Neural progenitor cell (in vitro differentiated cells): ENCODE measurements around the gene CUEDC2.

ENCODE experiments used
- EZH2 ChIP-seq: fragments of 200-600 bp; sonication (generic); IDR thresholded peaks from 2 replicates; pipeline ENCODE4 v1.6.1; 2017; ENCODE audit warnings: antibody characterized with exemption, mild to moderate bottlenecking, moderate library complexity
- EZH2phosphoT487 ChIP-seq: fragments of 200-600 bp; sonication (generic); IDR thresholded peaks from 2 replicates; pipeline ENCODE4 v1.6.1; 2017; ENCODE audit warnings: antibody characterized with exemption
- TF ChIP-seq, protein P1 (sequence below): fragments of 200-600 bp; sonication (generic); IDR thresholded peaks from 2 replicates; pipeline ENCODE4 v1.5.1; 2017; ENCODE audit warnings: antibody characterized with exemption, mild to moderate bottlenecking

DNA sequence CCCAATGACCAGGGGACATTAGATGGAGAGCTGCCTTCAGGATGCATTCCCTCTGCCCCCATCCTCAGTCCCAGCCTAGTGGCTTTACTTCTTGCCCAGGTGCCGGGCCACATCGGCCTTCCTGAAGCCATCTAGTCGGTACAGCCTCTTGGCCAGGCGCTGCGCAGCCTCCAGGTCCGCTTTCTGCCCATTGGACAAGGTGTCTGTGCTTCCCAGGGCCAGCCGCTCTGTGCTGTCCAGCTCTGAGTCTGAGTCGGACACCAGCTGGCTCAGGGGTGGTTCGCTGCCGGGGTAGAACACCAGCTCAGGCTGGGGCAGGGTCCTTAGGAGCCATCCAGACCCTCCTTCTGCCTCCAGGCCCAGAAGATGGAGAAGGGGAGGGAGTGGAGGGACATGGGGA lies 20.1 kb downstream of the CUEDC2 start:
- TF ChIP-seq, protein P1, sequence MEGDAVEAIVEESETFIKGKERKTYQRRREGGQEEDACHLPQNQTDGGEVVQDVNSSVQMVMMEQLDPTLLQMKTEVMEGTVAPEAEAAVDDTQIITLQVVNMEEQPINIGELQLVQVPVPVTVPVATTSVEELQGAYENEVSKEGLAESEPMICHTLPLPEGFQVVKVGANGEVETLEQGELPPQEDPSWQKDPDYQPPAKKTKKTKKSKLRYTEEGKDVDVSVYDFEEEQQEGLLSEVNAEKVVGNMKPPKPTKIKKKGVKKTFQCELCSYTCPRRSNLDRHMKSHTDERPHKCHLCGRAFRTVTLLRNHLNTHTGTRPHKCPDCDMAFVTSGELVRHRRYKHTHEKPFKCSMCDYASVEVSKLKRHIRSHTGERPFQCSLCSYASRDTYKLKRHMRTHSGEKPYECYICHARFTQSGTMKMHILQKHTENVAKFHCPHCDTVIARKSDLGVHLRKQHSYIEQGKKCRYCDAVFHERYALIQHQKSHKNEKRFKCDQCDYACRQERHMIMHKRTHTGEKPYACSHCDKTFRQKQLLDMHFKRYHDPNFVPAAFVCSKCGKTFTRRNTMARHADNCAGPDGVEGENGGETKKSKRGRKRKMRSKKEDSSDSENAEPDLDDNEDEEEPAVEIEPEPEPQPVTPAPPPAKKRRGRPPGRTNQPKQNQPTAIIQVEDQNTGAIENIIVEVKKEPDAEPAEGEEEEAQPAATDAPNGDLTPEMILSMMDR = no peak
- TF ChIP-seq EZH2phosphoT487 (no peak), EZH2 (no peak)
